WTC11 (cell line): ENCODE results near the gene YLPM1. TPM values are rescaled to one million over a fixed set of nuclear protein-coding genes. Genes with fewer than 3 reads are reported as not detected.

Experiments
- ATAC-seq: fragments of 200-7000 bp; cut with Tn5 transposase; 2 replicates; pipeline ENCODE4 v1.10.0; 2021; ENCODE audit warnings: mild to moderate bottlenecking, moderate library complexity
- CTCF ChIA-PET: fragments of 300-600 bp; sonication (Branson Sonifier 250); formaldehyde crosslinking; loops from one replicate; lab custom pipeline; 2021; ENCODE audit warnings: antibody characterized with exemption; lab: Charles Lee
- POLR2A ChIA-PET: fragments of 350-600 bp; sonication (Branson Sonifier 250); formaldehyde crosslinking; loops from one replicate; lab custom pipeline; 2021; ENCODE audit warnings: antibody characterized with exemption; lab: Charles Lee
- DNase-seq: peaks from one replicate; pipeline ENCODE4 v3.0.0; 2021; ENCODE audit warnings: low spot score
- H3K27ac Mint-ChIP-seq: 2 replicates; pipeline ENCODE4 v1.8.0; 2021; ENCODE audit warnings: mixed read lengths
- H3K27me3 Mint-ChIP-seq: 2 replicates; pipeline ENCODE4 v1.8.0; 2021; ENCODE audit warnings: low read depth, mild to moderate bottlenecking, moderate library complexity, mixed read lengths
- H3K36me3 Mint-ChIP-seq: 2 replicates; pipeline ENCODE4 v1.8.0; 2021; ENCODE audit warnings: mixed read lengths
- H3K4me1 Mint-ChIP-seq: 2 replicates; pipeline ENCODE4 v1.8.0; 2022; ENCODE audit warnings: mixed read lengths
- H3K4me3 Mint-ChIP-seq: 2 replicates; pipeline ENCODE4 v1.8.0; 2021; ENCODE audit warnings: mild to moderate bottlenecking, moderate library complexity, mixed read lengths
- H3K9me3 Mint-ChIP-seq: 2 replicates; pipeline ENCODE4 v1.8.0; 2021; ENCODE audit warnings: mixed read lengths
- ATF1 ChIP-seq: sonication (generic); formaldehyde crosslinking; IDR thresholded peaks from 2 replicates; pipeline ENCODE4 v1.8.1; 2023; ENCODE audit warnings: mild to moderate bottlenecking, moderate library complexity, missing genetic modification reagents
- ATF3 ChIP-seq: sonication (generic); formaldehyde crosslinking; conservative IDR thresholded peaks from 2 replicates; pipeline ENCODE4 v1.8.1; 2022; ENCODE audit warnings: mild to moderate bottlenecking, missing genetic modification reagents
- E2F4 ChIP-seq: sonication (generic); formaldehyde crosslinking; IDR thresholded peaks from 2 replicates; pipeline ENCODE4 v1.8.1; 2022; ENCODE audit warnings: low read depth, mild to moderate bottlenecking, moderate library complexity, missing genetic modification reagents, borderline replicate concordance
- EMX1 ChIP-seq: fragments of 250-450 bp; sonication (Bioruptor Pico); IDR thresholded peaks from 2 replicates; pipeline ENCODE4 v1.8.0; 2021; ENCODE audit warnings: mild to moderate bottlenecking
- ESRRA ChIP-seq: sonication (generic); formaldehyde crosslinking; IDR thresholded peaks from 2 replicates; pipeline ENCODE4 v1.8.1; 2022; ENCODE audit warnings: mild to moderate bottlenecking, missing genetic modification reagents, borderline replicate concordance
- GRHL2 ChIP-seq: fragments of 250-450 bp; sonication (Bioruptor Pico); IDR thresholded peaks from 2 replicates; pipeline ENCODE4 v1.8.0; 2022; ENCODE audit warnings: mild to moderate bottlenecking, moderate library complexity; ENCODE audit not compliant: insufficient replicate concordance, severe bottlenecking
- HMGXB4 ChIP-seq: sonication (generic); formaldehyde crosslinking; IDR thresholded peaks from 2 replicates; pipeline ENCODE4 v1.8.1; 2023; ENCODE audit warnings: mild to moderate bottlenecking, moderate library complexity, missing genetic modification reagents
- JUN ChIP-seq: sonication (generic); formaldehyde crosslinking; IDR thresholded peaks from 2 replicates; pipeline ENCODE4 v1.8.0; 2023; ENCODE audit warnings: mild to moderate bottlenecking, missing genetic modification reagents
- KAT7 ChIP-seq: sonication (generic); formaldehyde crosslinking; IDR thresholded peaks from 2 replicates; pipeline ENCODE4 v1.8.1; 2023; ENCODE audit warnings: missing genetic modification reagents, mild to moderate bottlenecking, borderline replicate concordance
- MAX ChIP-seq: sonication (generic); formaldehyde crosslinking; IDR thresholded peaks from 2 replicates; pipeline ENCODE4 v1.8.0; 2022; ENCODE audit warnings: mild to moderate bottlenecking, missing genetic modification reagents
- MYBL2 ChIP-seq: sonication (generic); formaldehyde crosslinking; IDR thresholded peaks from 2 replicates; pipeline ENCODE4 v1.8.1; 2023; ENCODE audit warnings: mild to moderate bottlenecking, moderate library complexity, missing genetic modification reagents
- RELA ChIP-seq: sonication (generic); formaldehyde crosslinking; IDR thresholded peaks from 2 replicates; pipeline ENCODE4 v1.8.1; 2022; ENCODE audit warnings: missing genetic modification reagents, mild to moderate bottlenecking, borderline replicate concordance
- SMAD4 ChIP-seq: sonication (generic); formaldehyde crosslinking; IDR thresholded peaks from 2 replicates; pipeline ENCODE4 v1.8.0; 2022; ENCODE audit warnings: mild to moderate bottlenecking, missing genetic modification reagents
- SOX15 ChIP-seq: fragments of 250-450 bp; sonication (Bioruptor Pico); IDR thresholded peaks from 2 replicates; pipeline ENCODE4 v1.9.0; 2021; ENCODE audit warnings: mild to moderate bottlenecking
- STAT6 ChIP-seq: sonication (generic); formaldehyde crosslinking; conservative IDR thresholded peaks from 2 replicates; pipeline ENCODE4 v1.8.1; 2023; ENCODE audit warnings: mild to moderate bottlenecking, low read depth, missing genetic modification reagents, moderate library complexity
- ZBTB21 ChIP-seq: sonication (generic); formaldehyde crosslinking; IDR thresholded peaks from 2 replicates; pipeline ENCODE4 v1.8.1; 2023; ENCODE audit warnings: mild to moderate bottlenecking, missing genetic modification reagents, borderline replicate concordance
- ZMAT4 ChIP-seq: fragments of 250-450 bp; sonication (Bioruptor Pico); IDR thresholded peaks from 2 replicates; pipeline ENCODE4 v1.9.0; 2021; ENCODE audit warnings: mild to moderate bottlenecking
- ZNF281 ChIP-seq: sonication (generic); formaldehyde crosslinking; IDR thresholded peaks from 2 replicates; pipeline ENCODE4 v1.8.0; 2023; ENCODE audit warnings: mild to moderate bottlenecking, missing genetic modification reagents
- ZNF317 ChIP-seq: sonication (generic); formaldehyde crosslinking; IDR thresholded peaks from 2 replicates; pipeline ENCODE4 v1.8.1; 2023; ENCODE audit warnings: low read depth, mild to moderate bottlenecking, moderate library complexity, missing genetic modification reagents, borderline replicate concordance
- total RNA-seq: library from RNA; stranded (reverse); gene quantifications from 3 replicates; pipeline ENCODE4 v1.2.3, GENCODE V29; 2021

YLPM1 gene
- total RNA-seq, 1 experiment from 2014 or later, result 66.6 TPM

- POLR2A ChIA-PET, result no interaction called here
- Mint-ChIP-seq H3K27ac (no peak overlapping the region), H3K36me3 (peaks cover 5% of the 10 kb centered on the region; the same call in 1 of the 2 replicates), H3K4me1 (0 out of 2 replicates have a peak, but pooled peaks cover 5% of the 10 kb centered on the region), H3K9me3 (no peaks in the 10 kb centered on the region), H3K4me3 (no peak overlapping the region), H3K27me3 (no peaks in the 10 kb centered on the region)
- DNase-seq (no peak), ATAC-seq (no peak)
- no peak for TF ChIP-seq GRHL2
- no peak for TF ChIP-seq ZBTB21 (CRISPR knock-in tag)
- no peak for TF ChIP-seq ATF3 (CRISPR knock-in tag)
- no peak for TF ChIP-seq MAX (CRISPR knock-in tag)
- TF ChIP-seq KAT7 (CRISPR knock-in tag), result no peak
- TF ChIP-seq ATF1, result no peak
- TF ChIP-seq MYBL2, result no peak
- no peak for TF ChIP-seq ZNF281
- TF ChIP-seq STAT6 (CRISPR knock-in tag), result no peak
- no peak for TF ChIP-seq SMAD4
- TF ChIP-seq ESRRA (CRISPR knock-in tag), result no peak
- no peak for TF ChIP-seq E2F4 (CRISPR knock-in tag)
- no peak for TF ChIP-seq ZNF317
- CTCF ChIA-PET, result interaction anchor here (0.7 to 3.1 kb wide), 3 partner anchors 19 to 103 kb away, joined by 3 to 11 read pairs (median 4); no protein-coding TSS in a partner anchor
These were observed 78.4 kb downstream of the YLPM1 start for GRCh38 chr14:74841230-74842207.

- ATAC-seq, result peak; percentile 32; the same call in 1 of the 2 replicates
- Mint-ChIP-seq H3K27ac (no peak overlapping the region), H3K36me3 (no peaks in the 10 kb centered on the region), H3K4me3 (no peak overlapping the region), H3K4me1 (0 out of 2 replicates have a peak, but pooled peaks cover 5% of the 10 kb centered on the region), H3K27me3 (no peaks in the 10 kb centered on the region), H3K9me3 (no peaks in the 10 kb centered on the region)
- ChIA-PET CTCF (interaction anchor here (1.1 to 1.5 kb wide), 2 partner anchors 17 to 675 kb away, joined by 3 to 4 read pairs; no protein-coding TSS in a partner anchor), POLR2A (no interaction called here)
- DNase-seq, result no peak
- TF ChIP-seq JUN (no peak), RELA (CRISPR knock-in tag) (no peak), HMGXB4 (no peak), ZMAT4 (CRISPR knock-in tag) (no peak), SOX15 (CRISPR knock-in tag) (no peak), EMX1 (no peak), ZNF317 (no peak)
These were observed 80.5 kb downstream of the YLPM1 start for GRCh38 chr14:74843653-74844052.
